Stomach (tissue), 9 donors: ENCODE measurements around the gene ZSCAN25. TPM values are rescaled to one million over a fixed set of nuclear protein-coding genes. Genes with fewer than 3 reads are reported as not detected.

ENCODE experiments used
- DNase-seq, 2 donors: peaks; one replicate each; pipeline versions ENCODE4 v3.0.0 to v3.0.0-alpha.2; 2013 to 2019
- H3K27ac ChIP-seq, 5 donors: fragments of 200-600 bp in 4 of 5; sonication (generic) in 4 of 5; one replicate each; pipeline ENCODE4 v1.5.1; 2013 to 2019; ENCODE audit warnings: mild to moderate bottlenecking in 1 of 5, moderate library complexity in 1 of 5
- H3K27me3 ChIP-seq, 3 donors: fragments of 200-600 bp; sonication (generic); one replicate each; pipeline ENCODE4 v1.5.1; 2017 to 2019; ENCODE audit warnings: mixed run types in 1 of 3
- H3K36me3 ChIP-seq, 4 donors: fragments of 200-600 bp; sonication (generic); 1 replicate in 3 of 4; 2 replicates in 1 of 4; pipeline ENCODE4 v1.5.1; 2016 to 2019
- H3K4me1 ChIP-seq, 4 donors: fragments of 200-600 bp; sonication (generic); one replicate each; pipeline ENCODE4 v1.5.1; 2016 to 2019
- H3K4me3 ChIP-seq, 4 donors: fragments of 200-600 bp; sonication (generic) in 3 of 4; one replicate each; pipeline ENCODE4 v1.5.1; 2016 to 2019; ENCODE audit warnings: mild to moderate bottlenecking in 1 of 4
- H3K9me3 ChIP-seq, 4 donors: fragments of 200-600 bp; sonication (generic); one replicate each; pipeline ENCODE4 v1.5.1; 2016 to 2019
- EP300 ChIP-seq: sonication (generic); formaldehyde crosslinking; IDR thresholded peaks from one replicate; pipeline ENCODE4 v1.6.1; 2017; ENCODE audit warnings: antibody characterized with exemption
- POLR2A ChIP-seq, 4 donors: fragments of 450-650 bp; IDR thresholded peaks; one replicate each; pipeline ENCODE4 v1.6.1; 2016; ENCODE audit warnings: antibody characterized with exemption in 4 of 4, control low read depth in 2 of 4, mild to moderate bottlenecking in 1 of 4, moderate library complexity in 1 of 4
- POLR2AphosphoS5 ChIP-seq, 3 donors: sonication (generic); formaldehyde crosslinking; IDR thresholded peaks; one replicate each; pipeline ENCODE4 v1.6.1; 2016; ENCODE audit warnings: antibody characterized with exemption in 3 of 3
- WGBS, 5 donors: extraction: QIAGEN DNeasy Blood & Tissue Kit in 3 of 5; methylation state at CpG; one replicate each; pipeline versions ENCODE4 v1.1.5 to v1.1.7; 2013 to 2018; 5-methylcytosine and 5-hydroxymethylcytosine counted together
- intact Hi-C: fragments of 100-400 bp; cut with DNase I; formaldehyde crosslinking; loops from one replicate; pipeline ENCODE4 v1.15.1; 2023; ENCODE audit warnings: low total_unique reads
- polyA plus RNA-seq, 3 donors: library from polyadenylated mRNA; stranded (reverse); fragments of 200-250 nt; gene quantifications; one replicate each; pipeline ENCODE4 v1.2.3, GENCODE V29; 2013
- total RNA-seq, 5 donors: library from RNA; depleted of rRNA; stranded (reverse); fragments of >200 nt; gene quantifications; one replicate each; pipeline versions ENCODE4 v1.1.0 to v1.2.3, GENCODE V29; 2014 to 2016
- TF ChIP-seq, protein P1 (sequence below), 7 experiments: fragments of 450-650 bp in 4 of 7; fragments of 200-600 bp in 3 of 7; sonication (generic) in 3 of 7; IDR thresholded peaks; one replicate each; pipeline ENCODE4 v1.5.1; 2016 to 2019; ENCODE audit warnings: antibody characterized with exemption in 7 of 7, control low read depth in 2 of 7, mild to moderate bottlenecking in 1 of 7
- donor health status: healthy with polysubstance abuse.
- donor health status: Bipolar disorder and iron deficiency.
- donor health status: healthy.

The ZSCAN25 gene
- total and polyA plus RNA-seq, 8 donors = 3.5 to 16.2 (median 11.0) TPM

DNA sequence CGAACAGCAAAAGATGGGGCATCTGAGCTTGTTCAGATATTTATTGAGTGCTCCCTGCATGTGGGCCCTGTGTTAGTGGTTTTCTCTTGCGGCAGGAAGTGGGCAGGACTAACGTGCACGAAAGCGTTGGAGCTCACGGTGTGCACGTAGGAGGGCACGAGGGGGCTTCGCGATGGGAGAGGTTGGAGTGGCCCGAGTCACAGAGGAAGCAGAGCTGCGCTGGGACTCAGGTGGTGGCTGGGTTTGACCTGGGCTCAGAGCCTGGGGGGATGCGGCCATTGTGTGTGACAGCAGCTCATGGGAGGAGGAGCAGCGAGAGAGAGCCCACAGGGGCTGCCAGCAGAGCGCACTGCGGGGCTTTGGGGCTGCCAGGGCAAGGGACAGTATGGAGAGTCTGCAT, 7.7 kb downstream of the ZSCAN25 start:
- DNase-seq = peak in 1 of 2 donors; percentile 65
- Histone ChIP-seq H3K36me3 (peaks cover 86 to 100% (median 100%) of the 10 kb centered on the region in 4 donors), H3K27ac (no peak overlapping the region), H3K4me3 (no peak overlapping the region), H3K27me3 (no peaks in the 10 kb centered on the region), H3K9me3 (no peaks in the 10 kb centered on the region), H3K4me1 (no peaks in the 10 kb centered on the region)
- WGBS, 5 donors = 76 to 95% (median 83%) methylated on average over 15 to 16 of the region's 16 CpGs
- TF ChIP-seq, protein P1, sequence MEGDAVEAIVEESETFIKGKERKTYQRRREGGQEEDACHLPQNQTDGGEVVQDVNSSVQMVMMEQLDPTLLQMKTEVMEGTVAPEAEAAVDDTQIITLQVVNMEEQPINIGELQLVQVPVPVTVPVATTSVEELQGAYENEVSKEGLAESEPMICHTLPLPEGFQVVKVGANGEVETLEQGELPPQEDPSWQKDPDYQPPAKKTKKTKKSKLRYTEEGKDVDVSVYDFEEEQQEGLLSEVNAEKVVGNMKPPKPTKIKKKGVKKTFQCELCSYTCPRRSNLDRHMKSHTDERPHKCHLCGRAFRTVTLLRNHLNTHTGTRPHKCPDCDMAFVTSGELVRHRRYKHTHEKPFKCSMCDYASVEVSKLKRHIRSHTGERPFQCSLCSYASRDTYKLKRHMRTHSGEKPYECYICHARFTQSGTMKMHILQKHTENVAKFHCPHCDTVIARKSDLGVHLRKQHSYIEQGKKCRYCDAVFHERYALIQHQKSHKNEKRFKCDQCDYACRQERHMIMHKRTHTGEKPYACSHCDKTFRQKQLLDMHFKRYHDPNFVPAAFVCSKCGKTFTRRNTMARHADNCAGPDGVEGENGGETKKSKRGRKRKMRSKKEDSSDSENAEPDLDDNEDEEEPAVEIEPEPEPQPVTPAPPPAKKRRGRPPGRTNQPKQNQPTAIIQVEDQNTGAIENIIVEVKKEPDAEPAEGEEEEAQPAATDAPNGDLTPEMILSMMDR (IDR thresholded peaks at IDR 0.05) = no peak
- no peak for TF ChIP-seq POLR2A (IDR thresholded peaks at IDR 0.05)
- intact Hi-C loops = no loop called here

DNA sequence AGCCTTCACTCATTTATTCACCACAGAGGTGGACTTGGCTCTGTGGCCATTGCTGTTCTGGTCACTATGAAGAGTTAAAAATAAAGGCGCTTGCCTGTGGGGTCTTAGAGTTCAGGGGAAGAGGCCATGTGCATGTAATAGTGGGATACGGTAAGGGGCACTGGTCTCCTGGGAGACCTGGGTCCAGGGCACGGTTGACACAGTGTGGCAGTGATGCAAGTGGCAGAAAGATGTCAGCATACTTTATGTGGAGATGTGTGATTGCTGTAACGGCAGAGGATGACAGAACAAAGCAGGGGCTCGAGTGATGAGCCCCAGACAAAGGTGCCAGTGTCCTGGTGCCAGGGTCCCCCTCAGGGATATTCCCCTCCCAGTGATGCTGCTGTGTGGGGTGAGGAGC, 8.6 kb downstream of the ZSCAN25 start:
- Histone ChIP-seq H3K36me3 (peaks cover 86 to 100% (median 100%) of the 10 kb centered on the region in 4 donors), H3K4me1 (no peaks in the 10 kb centered on the region), H3K27me3 (no peaks in the 10 kb centered on the region), H3K27ac (no peak overlapping the region), H3K9me3 (no peaks in the 10 kb centered on the region), H3K4me3 (no peak overlapping the region)
- DNase-seq = no peak
- 83 to 91% (median 87%) methylated on average over 5 of the region's 5 CpGs for WGBS, 5 donors
- TF ChIP-seq POLR2A (IDR thresholded peaks at IDR 0.05) (no peak), POLR2AphosphoS5 (IDR thresholded peaks at IDR 0.05) (no peak), EP300 (no peak)
- TF ChIP-seq, protein P1 (IDR thresholded peaks at IDR 0.05) = no peak
- intact Hi-C loops = no loop called here

DNA sequence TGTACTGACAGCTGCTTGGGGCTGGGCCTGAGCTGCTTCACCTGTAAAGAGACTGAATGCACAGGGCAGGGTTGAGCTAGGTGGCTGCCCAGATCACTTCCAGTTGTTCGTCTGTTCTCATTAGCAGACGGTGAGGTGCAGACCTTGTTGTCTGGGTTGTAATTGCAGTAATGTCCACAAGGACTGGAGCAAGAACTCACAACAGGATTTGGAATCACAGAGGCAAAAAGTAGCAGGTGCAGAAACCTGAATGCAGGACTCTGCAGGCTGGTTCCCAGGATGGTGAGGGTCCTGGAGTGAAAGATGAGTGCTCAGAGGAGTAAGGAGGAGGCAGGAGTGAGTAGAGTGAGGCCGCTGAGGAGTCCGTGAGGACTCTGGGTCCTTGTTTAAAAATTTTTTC, 9.2 kb downstream of the ZSCAN25 start:
- TF ChIP-seq POLR2AphosphoS5 (IDR thresholded peaks at IDR 0.05) (no peak), POLR2A (IDR thresholded peaks at IDR 0.05) (no peak), EP300 (no peak)
- TF ChIP-seq, protein P1 (IDR thresholded peaks at IDR 0.05) = no peak
- DNase-seq = no peak
- no peak overlapping the region for H3K27ac ChIP-seq
- 91 to 98% (median 94%) methylated on average over 4 of the region's 4 CpGs for WGBS, 5 donors
- intact Hi-C loops = no loop called here
- H3K4me3 ChIP-seq = no peak overlapping the region
- no peaks in the 10 kb centered on the region for H3K27me3 ChIP-seq
- no peaks in the 10 kb centered on the region for H3K9me3 ChIP-seq
- H3K36me3 ChIP-seq = peaks cover 84 to 100% (median 100%) of the 10 kb centered on the region in 4 donors
- H3K4me1 ChIP-seq = no peaks in the 10 kb centered on the region

DNA sequence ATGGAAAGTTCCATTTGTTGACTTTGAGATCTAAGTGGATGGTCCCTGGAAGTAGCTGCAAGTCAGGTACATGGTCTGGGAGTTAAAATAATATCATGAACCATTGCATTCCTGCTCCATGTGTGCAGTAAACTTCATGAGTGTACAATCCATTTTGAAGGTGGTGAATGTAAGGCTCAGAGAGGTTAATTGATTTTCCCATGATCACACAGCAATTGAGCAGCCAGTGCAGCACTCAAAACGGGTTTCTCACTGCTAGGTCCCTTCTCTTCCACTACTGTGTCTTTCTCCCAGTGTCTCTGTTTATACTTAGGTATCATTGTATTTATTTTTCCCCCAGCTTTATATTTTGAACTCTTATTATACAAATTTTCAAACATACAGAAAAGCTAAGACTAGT, 9.9 kb downstream of the ZSCAN25 start:
- Histone ChIP-seq H3K27me3 (no peaks in the 10 kb centered on the region), H3K4me3 (no peak overlapping the region), H3K9me3 (no peaks in the 10 kb centered on the region), H3K27ac (no peak overlapping the region), H3K36me3 (peaks cover 79 to 100% (median 100%) of the 10 kb centered on the region in 4 donors), H3K4me1 (no peaks in the 10 kb centered on the region)
- intact Hi-C loops = no loop called here
- WGBS, 5 donors = 79 to 88% (median 85%) methylated on average over 1 of the region's 1 CpG
- DNase-seq = no peak
- TF ChIP-seq, protein P1 (IDR thresholded peaks at IDR 0.05) = no peak
- no peak for TF ChIP-seq EP300
- no peak for TF ChIP-seq POLR2AphosphoS5 (IDR thresholded peaks at IDR 0.05)
- TF ChIP-seq POLR2A (IDR thresholded peaks at IDR 0.05) = no peak
